Measurements from ENCODE around the gene OBSCN.

OBSCN gene

GRCh38 chr1:228366062-228366865 is 158.4 kb downstream of the OBSCN start:
- no peak for DNase-seq (ENCODE audit: low read depth in 2 of 2)

- no peak for DNase-seq (ENCODE audit: low read depth in 2 of 2)
These were observed 159.3 kb downstream of the OBSCN start for GRCh38 chr1:228366866-228367741.

DNA sequence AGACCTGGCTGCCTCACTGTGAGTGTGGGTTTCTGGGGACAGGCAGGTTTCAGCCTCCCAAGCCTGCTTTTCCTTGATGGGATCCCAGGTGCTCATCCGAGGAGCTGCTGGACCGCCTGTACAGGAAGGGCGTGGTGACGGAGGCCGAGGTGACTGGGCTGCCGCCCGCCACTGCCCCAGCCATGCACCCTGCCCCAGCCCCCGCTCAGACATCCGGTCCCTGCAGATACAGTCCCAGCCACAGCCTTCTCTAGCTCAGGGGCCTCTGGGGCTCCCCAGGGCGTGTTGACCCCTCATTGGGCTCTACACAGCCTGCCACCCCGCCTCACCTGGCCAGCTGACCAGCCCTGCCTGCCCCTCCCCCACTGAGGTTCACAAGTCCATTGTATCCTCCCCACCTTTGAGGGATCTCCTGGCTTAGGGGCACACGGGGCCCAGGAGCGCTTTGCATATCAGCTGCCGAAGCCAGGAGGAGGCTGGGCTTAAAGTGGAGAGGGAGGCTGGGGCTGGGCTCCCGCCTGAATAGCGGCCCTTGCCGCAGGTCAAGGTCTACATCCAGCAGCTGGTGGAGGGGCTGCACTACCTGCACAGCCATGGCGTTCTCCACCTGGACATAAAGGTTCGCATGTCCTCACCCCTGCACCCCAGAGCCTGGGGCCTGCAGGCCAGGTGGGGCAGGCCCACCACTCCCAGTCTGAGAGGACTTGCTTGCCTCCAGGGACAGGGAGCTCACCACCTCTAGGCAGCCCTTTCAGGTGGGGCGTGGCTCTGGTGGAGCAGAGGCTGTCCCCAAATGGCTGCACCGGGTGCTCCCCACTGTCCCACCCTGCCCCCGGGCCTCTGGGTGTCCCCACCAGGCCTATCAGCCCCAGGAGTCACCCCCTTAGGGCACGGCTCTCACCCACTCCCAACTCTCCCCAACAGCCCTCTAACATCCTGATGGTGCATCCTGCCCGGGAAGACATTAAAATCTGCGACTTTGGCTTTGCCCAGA is 160.3 kb downstream of the OBSCN start:
- DNase-seq (ENCODE audit: low read depth in 2 of 2) = no peak

- DNase-seq (ENCODE audit: low read depth in 2 of 2) = no peak
These were observed 161.2 kb downstream of the OBSCN start for GRCh38 chr1:228368801-228369607.

GRCh38 chr1:228369608-228370438 is 162.0 kb downstream of the OBSCN start:
- no peak for DNase-seq (ENCODE audit: low read depth in 2 of 2)

DNA sequence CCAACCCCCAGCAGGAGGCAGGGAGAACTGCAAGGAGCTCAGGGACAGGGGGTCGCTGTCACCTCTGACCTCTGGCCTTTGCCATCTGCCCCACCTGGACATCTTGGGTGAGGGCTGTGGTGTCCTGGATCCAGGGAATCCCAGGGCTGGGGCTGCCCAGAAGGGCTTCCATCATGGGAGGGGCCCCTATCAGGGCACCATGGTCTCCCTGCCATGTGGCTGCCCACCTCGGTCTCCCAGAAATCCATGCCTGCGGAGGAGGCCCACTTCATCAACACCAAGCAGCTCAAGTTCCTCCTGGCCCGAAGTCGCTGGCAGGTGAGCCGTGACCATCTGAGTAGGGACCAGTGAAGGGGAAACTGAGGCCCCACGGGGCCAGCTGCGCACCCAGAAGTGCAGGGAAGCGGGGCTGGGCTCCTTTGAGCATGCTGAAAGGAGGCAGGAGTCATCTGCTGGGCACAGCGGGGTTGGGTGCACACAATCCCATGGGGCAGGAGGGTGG is 162.6 kb downstream of the OBSCN start:
- no peak for DNase-seq (ENCODE audit: low read depth in 2 of 2)

DNA sequence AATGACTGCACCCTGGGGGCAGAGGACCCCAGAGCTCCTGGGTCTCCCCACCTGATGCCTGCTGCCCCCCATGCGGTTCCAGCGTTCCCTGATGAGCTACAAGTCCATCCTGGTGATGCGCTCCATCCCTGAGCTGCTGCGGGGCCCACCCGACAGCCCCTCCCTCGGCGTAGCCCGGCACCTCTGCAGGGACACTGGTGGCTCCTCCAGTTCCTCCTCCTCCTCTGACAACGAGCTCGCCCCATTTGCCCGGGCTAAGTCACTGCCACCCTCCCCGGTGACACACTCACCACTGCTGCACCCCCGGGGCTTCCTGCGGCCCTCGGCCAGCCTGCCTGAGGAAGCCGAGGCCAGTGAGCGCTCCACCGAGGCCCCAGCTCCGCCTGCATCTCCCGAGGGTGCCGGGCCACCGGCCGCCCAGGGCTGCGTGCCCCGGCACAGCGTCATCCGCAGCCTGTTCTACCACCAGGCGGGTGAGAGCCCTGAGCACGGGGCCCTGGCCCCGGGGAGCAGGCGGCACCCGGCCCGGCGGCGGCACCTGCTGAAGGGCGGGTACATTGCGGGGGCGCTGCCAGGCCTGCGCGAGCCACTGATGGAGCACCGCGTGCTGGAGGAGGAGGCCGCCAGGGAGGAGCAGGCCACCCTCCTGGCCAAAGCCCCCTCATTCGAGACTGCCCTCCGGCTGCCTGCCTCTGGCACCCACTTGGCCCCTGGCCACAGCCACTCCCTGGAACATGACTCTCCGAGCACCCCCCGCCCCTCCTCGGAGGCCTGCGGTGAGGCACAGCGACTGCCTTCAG is 163.3 kb downstream of the OBSCN start:
- DNase-seq (ENCODE audit: low read depth in 2 of 2) = no peak

DNA sequence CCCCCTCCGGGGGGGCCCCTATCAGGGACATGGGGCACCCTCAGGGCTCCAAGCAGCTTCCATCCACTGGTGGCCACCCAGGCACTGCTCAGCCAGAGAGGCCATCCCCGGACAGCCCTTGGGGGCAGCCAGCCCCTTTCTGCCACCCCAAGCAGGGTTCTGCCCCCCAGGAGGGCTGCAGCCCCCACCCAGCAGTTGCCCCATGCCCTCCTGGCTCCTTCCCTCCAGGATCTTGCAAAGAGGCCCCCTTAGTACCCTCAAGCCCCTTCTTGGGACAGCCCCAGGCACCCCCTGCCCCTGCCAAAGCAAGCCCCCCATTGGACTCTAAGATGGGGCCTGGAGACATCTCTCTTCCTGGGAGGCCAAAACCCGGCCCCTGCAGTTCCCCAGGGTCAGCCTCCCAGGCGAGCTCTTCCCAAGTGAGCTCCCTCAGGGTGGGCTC is 163.9 kb downstream of the OBSCN start:
- DNase-seq (ENCODE audit: low read depth in 2 of 2) = no peak

DNA sequence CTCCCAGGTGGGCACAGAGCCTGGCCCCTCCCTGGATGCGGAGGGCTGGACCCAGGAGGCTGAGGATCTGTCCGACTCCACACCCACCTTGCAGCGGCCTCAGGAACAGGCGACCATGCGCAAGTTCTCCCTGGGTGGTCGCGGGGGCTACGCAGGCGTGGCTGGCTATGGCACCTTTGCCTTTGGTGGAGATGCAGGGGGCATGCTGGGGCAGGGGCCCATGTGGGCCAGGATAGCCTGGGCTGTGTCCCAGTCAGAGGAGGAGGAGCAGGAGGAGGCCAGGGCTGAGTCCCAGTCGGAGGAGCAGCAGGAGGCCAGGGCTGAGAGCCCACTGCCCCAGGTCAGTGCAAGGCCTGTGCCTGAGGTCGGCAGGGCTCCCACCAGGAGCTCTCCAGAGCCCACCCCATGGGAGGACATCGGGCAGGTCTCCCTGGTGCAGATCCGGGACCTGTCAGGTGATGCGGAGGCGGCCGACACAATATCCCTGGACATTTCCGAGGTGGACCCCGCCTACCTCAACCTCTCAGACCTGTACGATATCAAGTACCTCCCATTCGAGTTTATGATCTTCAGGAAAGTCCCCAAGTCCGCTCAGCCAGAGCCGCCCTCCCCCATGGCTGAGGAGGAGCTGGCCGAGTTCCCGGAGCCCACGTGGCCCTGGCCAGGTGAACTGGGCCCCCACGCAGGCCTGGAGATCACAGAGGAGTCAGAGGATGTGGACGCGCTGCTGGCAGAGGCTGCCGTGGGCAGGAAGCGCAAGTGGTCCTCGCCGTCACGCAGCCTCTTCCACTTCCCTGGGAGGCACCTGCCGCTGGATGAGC is 164.5 kb downstream of the OBSCN start:
- no peak for DNase-seq (ENCODE audit: low read depth in 2 of 2)

GRCh38 chr1:228373004-228373680 is 165.3 kb downstream of the OBSCN start:
- no peak for DNase-seq (ENCODE audit: low read depth in 2 of 2)

DNA sequence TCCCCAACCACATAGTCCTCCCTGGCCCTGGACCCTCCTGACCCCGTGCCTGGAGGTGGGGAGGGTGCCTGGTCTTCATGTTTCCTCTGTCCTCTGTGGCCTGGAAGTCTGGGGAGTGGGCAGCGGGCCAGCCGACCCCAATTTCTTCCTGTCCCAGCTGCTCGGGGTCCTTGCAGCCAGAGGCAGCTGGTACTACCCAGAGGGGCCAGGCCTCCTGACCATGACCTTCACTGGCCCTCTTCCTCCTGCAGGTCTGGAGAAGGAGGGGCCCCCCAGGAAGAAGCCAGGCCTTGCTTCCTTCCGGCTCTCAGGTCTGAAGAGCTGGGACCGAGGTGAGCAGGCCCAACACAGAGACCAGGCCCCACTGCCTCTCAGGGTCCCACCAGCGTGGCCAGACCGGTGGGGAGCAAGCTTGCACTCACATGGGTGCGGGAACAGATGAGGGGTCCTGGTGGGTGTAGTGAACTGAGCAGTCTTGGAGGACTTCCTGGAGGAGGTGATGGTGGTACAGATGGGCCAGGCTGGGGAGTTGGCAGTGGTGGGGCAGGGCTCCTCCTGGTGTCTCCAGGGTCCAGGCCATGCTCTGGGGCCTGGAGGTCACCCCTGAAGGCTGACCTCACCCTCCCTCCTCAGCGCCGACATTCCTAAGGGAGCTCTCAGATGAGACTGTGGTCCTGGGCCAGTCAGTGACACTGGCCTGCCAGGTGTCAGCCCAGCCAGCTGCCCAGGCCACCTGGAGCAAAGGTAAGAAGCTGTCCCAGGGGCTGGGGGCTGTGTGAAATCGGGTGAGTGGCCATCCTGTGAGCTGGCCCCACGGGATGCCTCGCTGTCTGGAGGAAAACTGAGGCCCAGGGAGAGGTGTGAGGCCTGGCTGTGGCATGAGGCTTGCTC is 166.1 kb downstream of the OBSCN start:
- DNase-seq (ENCODE audit: low read depth in 2 of 2) = no peak

- no peak for DNase-seq (ENCODE audit: low read depth in 2 of 2)
These were observed 167.1 kb downstream of the OBSCN start for GRCh38 chr1:228374711-228375577.

- no peak for DNase-seq (ENCODE audit: low read depth in 2 of 2)
These were observed 167.9 kb downstream of the OBSCN start for GRCh38 chr1:228375578-228376261.

GRCh38 chr1:228376262-228376628 is 168.4 kb downstream of the OBSCN start:
- no peak for DNase-seq (ENCODE audit: low read depth in 2 of 2)

Data from activated CD8-positive, alpha-beta memory T cell treated with anti-CD3 and anti-CD28 coated beads for 4 hours (primary cell).